ENCODE measurements around the gene GRAMD4. TPM values are rescaled to one million over a fixed set of nuclear protein-coding genes. Genes with fewer than 3 reads are reported as not detected.

Gene GRAMD4
- polyA plus RNA-seq, 4 donors: 30.5 to 64.9 (median 40.9) TPM

DNA sequence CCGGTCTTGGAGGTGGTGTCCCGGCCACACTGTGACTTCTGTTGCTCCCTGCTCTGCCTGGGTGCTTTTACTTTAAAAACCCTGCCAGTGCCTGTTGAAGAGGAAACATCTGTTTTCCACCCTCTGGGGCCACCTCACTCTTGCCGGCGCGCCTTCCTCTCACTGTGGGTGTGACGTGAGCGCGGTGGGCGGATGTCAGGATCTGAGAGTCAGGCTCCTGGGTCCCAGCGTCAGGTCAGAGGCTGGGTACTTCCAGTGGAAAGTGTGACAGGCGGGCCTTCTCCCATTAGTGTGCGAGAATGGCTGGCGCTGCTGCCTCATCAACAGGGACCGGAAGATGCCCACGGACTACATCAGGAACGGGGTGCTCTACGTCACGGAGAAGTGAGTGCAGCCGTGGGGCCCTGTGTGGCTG, 54.2 kb downstream of the GRAMD4 start:
- Histone ChIP-seq H3K4me3 (ENCODE audit: low read depth in 1 of 3, low read length in 3 of 3) (no peak overlapping the region), H3K36me3 (ENCODE audit: control insufficient read depth in 3 of 3, insufficient read depth in 2 of 3, low read depth in 1 of 3, low read length in 3 of 3) (peaks cover 0 to 84% (median 15%) of the 10 kb centered on the region in 3 donors), H3K9me3 (ENCODE audit: control insufficient read depth in 2 of 2, insufficient read depth in 1 of 2, low read depth in 1 of 2, low read length in 1 of 2) (no peaks in the 10 kb centered on the region), H3K27me3 (ENCODE audit: control insufficient read depth in 3 of 3, insufficient read depth in 3 of 3, low read length in 3 of 3) (no peaks in the 10 kb centered on the region), H3K27ac (ENCODE audit: low read depth in 1 of 3, low read length in 2 of 3) (peak overlapping the region in 1 of 3 donors; percentile 28), H3K4me1 (ENCODE audit: control insufficient read depth in 3 of 3, insufficient read depth in 2 of 3, low read depth in 1 of 3, low read length in 2 of 3) (peaks cover 2 to 29% (median 6%) of the 10 kb centered on the region in 3 donors)
- WGBS, 3 donors: 66 to 92% (median 66%) methylated on average over 18 to 19 of the region's 19 CpGs
- FAIRE-seq (no peak), DNase-seq (peak in 1 of 2 donors; percentile 37)

DNA sequence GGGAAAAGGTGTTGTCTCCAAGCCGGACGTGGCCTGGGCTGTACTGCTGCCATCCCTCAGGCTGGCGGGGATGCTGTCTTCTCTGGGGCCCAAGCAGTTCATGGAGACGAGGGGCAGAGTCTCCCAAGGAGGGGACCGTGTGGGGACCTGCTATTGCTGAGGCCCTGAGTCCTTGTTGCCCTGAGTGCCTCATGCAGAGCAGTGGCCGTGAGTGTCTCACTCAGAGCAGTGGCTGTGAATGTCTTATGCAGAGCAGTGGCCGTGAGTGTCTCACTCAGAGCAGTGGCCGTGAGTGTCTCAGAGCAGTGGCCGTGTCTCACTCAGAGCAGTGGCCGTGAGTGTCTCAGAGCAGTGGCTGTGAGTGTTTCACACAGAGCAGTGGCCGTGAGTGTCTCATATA, 54.7 kb downstream of the GRAMD4 start:
- WGBS, 3 donors: 79 to 83% (median 80%) methylated on average over 11 of the region's 11 CpGs
- no peaks in the 10 kb centered on the region for H3K27me3 ChIP-seq (ENCODE audit: control insufficient read depth in 3 of 3, insufficient read depth in 3 of 3, low read length in 3 of 3)

DNA sequence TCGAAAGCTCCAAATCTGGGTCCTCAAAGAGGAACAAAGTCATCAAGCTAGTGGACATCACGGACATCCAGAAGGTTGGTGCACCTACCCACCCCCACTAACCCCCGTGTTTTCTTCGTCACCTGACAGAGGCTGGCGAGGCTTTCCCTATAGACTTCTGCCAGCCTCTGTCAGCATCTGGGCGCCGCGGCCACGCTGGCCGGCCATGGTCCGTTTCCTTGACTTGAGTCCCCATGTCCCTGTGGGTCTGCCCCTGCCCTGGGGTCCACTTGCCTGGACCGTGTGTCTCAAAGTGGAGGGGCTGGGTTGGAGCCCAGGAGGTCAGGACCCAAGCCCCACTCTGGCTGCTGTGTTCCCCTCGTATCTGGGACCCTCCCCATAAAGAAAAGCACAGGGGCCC, 55.3 kb downstream of the GRAMD4 start:
- DNase-seq (no peak), FAIRE-seq (no peak)
- H3K9me3 ChIP-seq (ENCODE audit: control insufficient read depth in 2 of 2, insufficient read depth in 1 of 2, low read depth in 1 of 2, low read length in 1 of 2): no peaks in the 10 kb centered on the region
- WGBS, 3 donors: 94 to 96% (median 95%) methylated on average over 13 of the region's 13 CpGs
- no peak overlapping the region for H3K4me3 ChIP-seq (ENCODE audit: low read depth in 1 of 3, low read length in 3 of 3)
- no peaks in the 10 kb centered on the region for H3K27me3 ChIP-seq (ENCODE audit: control insufficient read depth in 3 of 3, insufficient read depth in 3 of 3, low read length in 3 of 3)
- peaks cover 2 to 29% (median 6%) of the 10 kb centered on the region in 3 donors for H3K4me1 ChIP-seq (ENCODE audit: control insufficient read depth in 3 of 3, insufficient read depth in 2 of 3, low read depth in 1 of 3, low read length in 2 of 3)
- H3K36me3 ChIP-seq (ENCODE audit: control insufficient read depth in 3 of 3, insufficient read depth in 2 of 3, low read depth in 1 of 3, low read length in 3 of 3): peaks cover 0 to 82% (median 13%) of the 10 kb centered on the region in 3 donors
- H3K27ac ChIP-seq (ENCODE audit: low read depth in 1 of 3, low read length in 2 of 3): no peak overlapping the region

More for the DNA sequence above, 54.7 kb downstream of the GRAMD4 start:
- Histone ChIP-seq H3K4me1 (ENCODE audit: control insufficient read depth in 3 of 3, insufficient read depth in 2 of 3, low read depth in 1 of 3, low read length in 2 of 3) (peaks cover 2 to 29% (median 6%) of the 10 kb centered on the region in 3 donors), H3K4me3 (ENCODE audit: low read depth in 1 of 3, low read length in 3 of 3) (no peak overlapping the region), H3K27ac (ENCODE audit: low read depth in 1 of 3, low read length in 2 of 3) (peak overlapping the region in 1 of 3 donors; percentile 28), H3K9me3 (ENCODE audit: control insufficient read depth in 2 of 2, insufficient read depth in 1 of 2, low read depth in 1 of 2, low read length in 1 of 2) (no peaks in the 10 kb centered on the region), H3K36me3 (ENCODE audit: control insufficient read depth in 3 of 3, insufficient read depth in 2 of 3, low read depth in 1 of 3, low read length in 3 of 3) (peaks cover 0 to 83% (median 15%) of the 10 kb centered on the region in 3 donors)
- DNase-seq: no peak
- FAIRE-seq: no peak

DNA sequence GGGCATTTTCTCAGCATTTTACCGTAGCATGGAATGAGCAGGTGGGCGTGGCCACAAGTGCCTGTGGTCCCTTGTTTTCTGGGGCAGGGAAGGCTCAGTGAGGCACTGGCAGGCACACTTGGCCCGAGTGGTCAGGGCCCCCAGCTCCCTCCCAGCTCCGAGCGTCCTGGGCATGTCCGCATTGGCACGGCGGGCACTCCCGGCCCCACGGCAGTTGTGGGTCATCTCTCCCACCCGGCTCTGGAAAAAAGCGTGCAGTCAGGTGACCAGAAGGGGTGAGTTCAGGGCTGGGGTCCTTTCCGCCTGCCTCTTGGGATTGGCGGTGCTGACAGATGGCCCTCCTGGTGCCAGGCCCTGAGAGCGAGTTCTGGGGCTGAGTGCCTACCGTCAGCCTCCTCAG, 55.8 kb downstream of the GRAMD4 start:
- peaks cover 2 to 27% (median 6%) of the 10 kb centered on the region in 3 donors for H3K4me1 ChIP-seq (ENCODE audit: control insufficient read depth in 3 of 3, insufficient read depth in 2 of 3, low read depth in 1 of 3, low read length in 2 of 3)
- no peak for DNase-seq
- 91 to 95% (median 92%) methylated on average over 16 of the region's 16 CpGs for WGBS, 3 donors
- no peak overlapping the region for H3K27ac ChIP-seq (ENCODE audit: low read depth in 1 of 3, low read length in 2 of 3)
- H3K9me3 ChIP-seq (ENCODE audit: control insufficient read depth in 2 of 2, insufficient read depth in 1 of 2, low read depth in 1 of 2, low read length in 1 of 2): no peaks in the 10 kb centered on the region
- no peak overlapping the region for H3K4me3 ChIP-seq (ENCODE audit: low read depth in 1 of 3, low read length in 3 of 3)
- peaks cover 0 to 79% (median 13%) of the 10 kb centered on the region in 3 donors for H3K36me3 ChIP-seq (ENCODE audit: control insufficient read depth in 3 of 3, insufficient read depth in 2 of 3, low read depth in 1 of 3, low read length in 3 of 3)
- FAIRE-seq: no peak
- no peaks in the 10 kb centered on the region for H3K27me3 ChIP-seq (ENCODE audit: control insufficient read depth in 3 of 3, insufficient read depth in 3 of 3, low read length in 3 of 3)

DNA sequence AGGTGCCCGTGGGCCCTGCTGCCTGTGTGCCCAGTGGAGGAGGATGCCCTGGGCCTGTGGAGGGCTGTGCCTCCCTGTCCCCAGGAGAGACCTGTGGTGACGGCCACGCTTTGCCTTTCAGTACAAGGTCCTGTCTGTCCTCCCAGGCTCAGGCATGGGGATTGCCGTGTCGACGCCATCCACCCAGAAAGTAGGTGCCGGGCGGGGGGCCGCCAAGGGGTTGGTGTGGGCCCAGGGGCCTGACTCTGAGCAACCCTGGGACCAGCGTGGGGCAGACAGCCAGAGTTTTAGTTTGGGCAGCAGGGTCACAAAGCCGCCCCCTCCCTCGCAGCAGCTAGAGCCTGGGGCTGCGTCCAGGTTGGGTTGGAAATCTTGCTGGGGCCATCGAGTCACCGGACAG, 56.3 kb downstream of the GRAMD4 start:
- DNase-seq (no peak), FAIRE-seq (no peak)
- Histone ChIP-seq H3K36me3 (ENCODE audit: control insufficient read depth in 3 of 3, insufficient read depth in 2 of 3, low read depth in 1 of 3, low read length in 3 of 3) (peaks cover 0 to 82% (median 13%) of the 10 kb centered on the region in 3 donors), H3K27me3 (ENCODE audit: control insufficient read depth in 3 of 3, insufficient read depth in 3 of 3, low read length in 3 of 3) (no peaks in the 10 kb centered on the region), H3K4me3 (ENCODE audit: low read depth in 1 of 3, low read length in 3 of 3) (no peak overlapping the region), H3K27ac (ENCODE audit: low read depth in 1 of 3, low read length in 2 of 3) (no peak overlapping the region), H3K4me1 (ENCODE audit: control insufficient read depth in 3 of 3, insufficient read depth in 2 of 3, low read depth in 1 of 3, low read length in 2 of 3) (peaks cover 2 to 26% (median 6%) of the 10 kb centered on the region in 3 donors), H3K9me3 (ENCODE audit: control insufficient read depth in 2 of 2, insufficient read depth in 1 of 2, low read depth in 1 of 2, low read length in 1 of 2) (no peaks in the 10 kb centered on the region)
- WGBS, 3 donors: 89 to 94% (median 90%) methylated on average over 15 of the region's 15 CpGs

DNA sequence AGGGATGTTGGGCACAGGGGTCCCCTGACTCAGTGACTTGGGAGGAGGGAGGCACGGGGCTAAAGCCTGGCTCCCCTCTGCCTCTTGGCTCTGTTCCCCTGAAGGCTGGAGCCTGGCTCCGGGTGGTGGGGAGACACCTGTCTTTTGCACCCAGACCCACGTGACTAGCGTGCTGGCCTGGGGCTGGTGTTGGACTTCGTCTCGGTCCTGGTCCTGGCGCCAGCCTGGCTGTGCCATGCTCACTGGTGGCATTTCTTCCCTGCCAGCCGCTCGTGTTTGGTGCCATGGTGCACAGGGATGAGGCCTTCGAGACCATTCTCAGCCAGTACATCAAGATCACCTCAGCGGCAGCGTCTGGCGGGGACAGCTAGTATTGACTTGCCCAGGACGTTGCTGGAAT, 56.7 kb downstream of the GRAMD4 start:
- Histone ChIP-seq H3K4me3 (ENCODE audit: low read depth in 1 of 3, low read length in 3 of 3) (no peak overlapping the region), H3K27ac (ENCODE audit: low read depth in 1 of 3, low read length in 2 of 3) (no peak overlapping the region), H3K9me3 (ENCODE audit: control insufficient read depth in 2 of 2, insufficient read depth in 1 of 2, low read depth in 1 of 2, low read length in 1 of 2) (no peaks in the 10 kb centered on the region), H3K4me1 (ENCODE audit: control insufficient read depth in 3 of 3, insufficient read depth in 2 of 3, low read depth in 1 of 3, low read length in 2 of 3) (peaks cover 2 to 22% (median 6%) of the 10 kb centered on the region in 3 donors), H3K36me3 (ENCODE audit: control insufficient read depth in 3 of 3, insufficient read depth in 2 of 3, low read depth in 1 of 3, low read length in 3 of 3) (peaks cover 0 to 85% (median 13%) of the 10 kb centered on the region in 3 donors), H3K27me3 (ENCODE audit: control insufficient read depth in 3 of 3, insufficient read depth in 3 of 3, low read length in 3 of 3) (no peaks in the 10 kb centered on the region)
- DNase-seq (peak in 1 of 2 donors; percentile 52), FAIRE-seq (no peak)
- 66 to 91% (median 80%) methylated on average over 14 of the region's 14 CpGs for WGBS, 3 donors

DNA sequence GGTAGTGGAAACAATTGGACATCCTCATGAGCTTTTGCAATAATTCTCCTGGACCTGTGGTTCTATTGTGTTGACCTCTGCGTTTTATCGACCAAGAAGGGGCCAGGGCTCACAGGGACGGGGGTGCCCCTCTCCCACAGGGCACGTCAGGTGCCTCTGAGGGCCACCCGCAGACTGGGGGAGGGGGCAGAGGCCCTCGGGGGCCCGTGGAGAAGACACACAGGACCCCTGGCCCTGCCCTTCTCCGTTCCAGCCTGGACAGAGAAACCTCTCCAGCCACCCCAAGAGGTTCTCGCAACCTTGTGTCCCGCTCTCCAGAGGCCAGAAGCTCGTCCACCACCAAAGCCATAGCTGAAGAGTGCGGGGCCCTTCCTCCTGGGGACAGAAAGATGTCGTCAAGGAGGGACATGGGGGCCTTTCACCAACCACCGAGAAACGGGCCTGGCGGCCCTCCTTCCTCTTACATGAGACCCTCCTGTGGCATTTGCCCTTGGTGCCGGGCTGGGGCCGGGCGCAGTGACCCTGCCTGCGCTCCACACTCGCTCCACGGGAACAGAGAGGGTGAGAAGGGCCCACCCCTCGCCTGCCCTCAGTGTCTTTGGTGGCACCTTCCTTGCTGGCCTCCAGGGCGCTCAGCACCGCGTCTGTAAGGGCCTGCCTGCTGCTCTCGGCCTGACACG, 57.3 kb downstream of the GRAMD4 start:
- Histone ChIP-seq H3K4me1 (ENCODE audit: control insufficient read depth in 3 of 3, insufficient read depth in 2 of 3, low read depth in 1 of 3, low read length in 2 of 3) (peaks cover under 1 to 16% (median under 1%) of the 10 kb centered on the region in 3 donors), H3K27ac (ENCODE audit: low read depth in 1 of 3, low read length in 2 of 3) (no peak overlapping the region), H3K27me3 (ENCODE audit: control insufficient read depth in 3 of 3, insufficient read depth in 3 of 3, low read length in 3 of 3) (no peaks in the 10 kb centered on the region), H3K9me3 (ENCODE audit: control insufficient read depth in 2 of 2, insufficient read depth in 1 of 2, low read depth in 1 of 2, low read length in 1 of 2) (no peaks in the 10 kb centered on the region), H3K36me3 (ENCODE audit: control insufficient read depth in 3 of 3, insufficient read depth in 2 of 3, low read depth in 1 of 3, low read length in 3 of 3) (peaks cover 0 to 89% (median 13%) of the 10 kb centered on the region in 3 donors), H3K4me3 (ENCODE audit: low read depth in 1 of 3, low read length in 3 of 3) (no peak overlapping the region)
- 90 to 94% (median 92%) methylated on average over 28 of the region's 28 CpGs for WGBS, 3 donors
- FAIRE-seq (no peak), DNase-seq (no peak)

DNA sequence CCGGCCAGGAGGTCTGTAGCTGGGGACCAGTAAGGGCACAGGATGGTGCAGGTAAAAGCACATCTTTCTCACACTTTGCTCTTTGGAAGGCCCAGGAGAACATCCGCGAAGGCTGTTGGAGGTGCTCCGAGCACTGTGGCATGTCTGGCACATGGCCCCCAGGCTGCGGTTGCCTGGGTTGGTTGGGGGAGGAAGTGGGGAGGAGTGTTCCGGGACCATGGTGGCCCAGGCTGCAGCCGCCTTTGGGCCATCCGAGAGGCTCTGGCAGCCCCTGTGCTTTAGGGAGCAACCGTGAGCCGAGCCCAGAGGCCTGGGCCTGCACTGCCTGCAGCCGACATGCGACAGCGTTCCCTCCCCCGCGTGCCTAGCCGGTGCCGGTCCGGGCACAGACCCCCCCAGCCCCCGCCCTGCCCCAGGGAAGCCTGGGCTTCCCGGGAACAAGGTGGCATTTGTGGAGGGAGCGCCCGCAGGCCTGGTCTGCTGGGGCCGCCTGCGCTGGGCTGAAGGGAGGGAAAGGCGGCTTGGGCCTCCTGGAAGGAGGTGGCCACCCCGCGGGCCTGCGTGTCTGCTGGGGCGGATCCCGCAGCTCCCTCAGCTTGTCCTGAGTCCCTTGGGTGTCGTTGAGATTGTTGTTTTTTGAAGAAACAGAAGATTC, 57.9 kb downstream of the GRAMD4 start:
- no peak for DNase-seq
- H3K36me3 ChIP-seq (ENCODE audit: control insufficient read depth in 3 of 3, insufficient read depth in 2 of 3, low read depth in 1 of 3, low read length in 3 of 3): peaks cover 0 to 88% (median 13%) of the 10 kb centered on the region in 3 donors

More for the DNA sequence above, 57.9 kb downstream of the GRAMD4 start:
- no peaks in the 10 kb centered on the region for H3K9me3 ChIP-seq (ENCODE audit: control insufficient read depth in 2 of 2, insufficient read depth in 1 of 2, low read depth in 1 of 2, low read length in 1 of 2)
- no peak for FAIRE-seq
- H3K4me3 ChIP-seq (ENCODE audit: low read depth in 1 of 3, low read length in 3 of 3): no peak overlapping the region
- H3K27ac ChIP-seq (ENCODE audit: low read depth in 1 of 3, low read length in 2 of 3): no peak overlapping the region
- 85 to 94% (median 94%) methylated on average over 28 to 31 of the region's 31 CpGs for whole genome bisulfite sequencing, 3 donors
- peaks cover 0 to 9% (median 0%) of the 10 kb centered on the region in 3 donors for H3K4me1 ChIP-seq (ENCODE audit: control insufficient read depth in 3 of 3, insufficient read depth in 2 of 3, low read depth in 1 of 3, low read length in 2 of 3)
- H3K27me3 ChIP-seq (ENCODE audit: control insufficient read depth in 3 of 3, insufficient read depth in 3 of 3, low read length in 3 of 3): no peaks in the 10 kb centered on the region

All from small intestine (tissue), 7 donors.